ENCODE results near the gene TRIP13. TPM values are rescaled to one million over a fixed set of nuclear protein-coding genes. Genes with fewer than 3 reads are reported as not detected.

TRIP13 gene
- total and polyA plus RNA-seq, 2 experiments from 2014 or later: 42.5 to 44.8 TPM

GRCh38 chr5:935510-936084, 42.9 kb downstream of the TRIP13 start:
- no peaks in the 10 kb centered on the region for H4K20me1 ChIP-seq (replicated peaks; ENCODE audit: insufficient read depth)
- H3F3A ChIP-seq (replicated peaks; ENCODE audit: low read depth): no peaks in the 10 kb centered on the region
- H3K4me3 ChIP-seq: no peak overlapping the region
- Mint-ChIP-seq H3K36me3 (ENCODE audit: low read depth) (no peaks in the 10 kb centered on the region), H3K27me3 (ENCODE audit: insufficient read depth, low read depth, poor library complexity) (peaks cover 3% of the 10 kb centered on the region), H3K27ac (no peak overlapping the region), H3K4me3 (no peak overlapping the region), H3K9me3 (peaks cover 4% of the 10 kb centered on the region), H3K4me1 (no peaks in the 10 kb centered on the region)
- H3K79me2 ChIP-seq (replicated peaks; ENCODE audit: insufficient read depth): no peaks in the 10 kb centered on the region
- ATAC-seq (no peak), DNase-seq (ENCODE audit: low spot score) (no peak)
- H3K4me2 ChIP-seq: no peak overlapping the region
- no peak overlapping the region for H2AFZ ChIP-seq
- H3K27me3 ChIP-seq (ENCODE audit: insufficient read depth): no peaks in the 10 kb centered on the region
- no peak overlapping the region for H3K27ac ChIP-seq (ENCODE audit: low read depth)
- no peaks in the 10 kb centered on the region for H3K4me1 ChIP-seq (ENCODE audit: insufficient read depth)
- H3K9me2 ChIP-seq (ENCODE audit: insufficient read depth): no peaks in the 10 kb centered on the region
- H3K36me3 ChIP-seq (ENCODE audit: insufficient read depth): no peaks in the 10 kb centered on the region
- TF ChIP-seq STAT1 (IDR thresholded peaks at IDR 0.05; ENCODE audit: unreplicated experiment) (no peak), JUNB (IDR thresholded peaks at IDR 0.05; ENCODE audit: unreplicated experiment) (no peak), ZNF331 (CRISPR knock-in tag; IDR thresholded peaks at IDR 0.05; ENCODE audit: low read depth) (no peak), ETS1 (IDR thresholded peaks at IDR 0.05) (no peak), CTCF (conservative IDR thresholded peaks at IDR 0.05; ENCODE audit: low read depth in 2 of 2) (no peak)
- TF ChIP-seq, protein P1, sequence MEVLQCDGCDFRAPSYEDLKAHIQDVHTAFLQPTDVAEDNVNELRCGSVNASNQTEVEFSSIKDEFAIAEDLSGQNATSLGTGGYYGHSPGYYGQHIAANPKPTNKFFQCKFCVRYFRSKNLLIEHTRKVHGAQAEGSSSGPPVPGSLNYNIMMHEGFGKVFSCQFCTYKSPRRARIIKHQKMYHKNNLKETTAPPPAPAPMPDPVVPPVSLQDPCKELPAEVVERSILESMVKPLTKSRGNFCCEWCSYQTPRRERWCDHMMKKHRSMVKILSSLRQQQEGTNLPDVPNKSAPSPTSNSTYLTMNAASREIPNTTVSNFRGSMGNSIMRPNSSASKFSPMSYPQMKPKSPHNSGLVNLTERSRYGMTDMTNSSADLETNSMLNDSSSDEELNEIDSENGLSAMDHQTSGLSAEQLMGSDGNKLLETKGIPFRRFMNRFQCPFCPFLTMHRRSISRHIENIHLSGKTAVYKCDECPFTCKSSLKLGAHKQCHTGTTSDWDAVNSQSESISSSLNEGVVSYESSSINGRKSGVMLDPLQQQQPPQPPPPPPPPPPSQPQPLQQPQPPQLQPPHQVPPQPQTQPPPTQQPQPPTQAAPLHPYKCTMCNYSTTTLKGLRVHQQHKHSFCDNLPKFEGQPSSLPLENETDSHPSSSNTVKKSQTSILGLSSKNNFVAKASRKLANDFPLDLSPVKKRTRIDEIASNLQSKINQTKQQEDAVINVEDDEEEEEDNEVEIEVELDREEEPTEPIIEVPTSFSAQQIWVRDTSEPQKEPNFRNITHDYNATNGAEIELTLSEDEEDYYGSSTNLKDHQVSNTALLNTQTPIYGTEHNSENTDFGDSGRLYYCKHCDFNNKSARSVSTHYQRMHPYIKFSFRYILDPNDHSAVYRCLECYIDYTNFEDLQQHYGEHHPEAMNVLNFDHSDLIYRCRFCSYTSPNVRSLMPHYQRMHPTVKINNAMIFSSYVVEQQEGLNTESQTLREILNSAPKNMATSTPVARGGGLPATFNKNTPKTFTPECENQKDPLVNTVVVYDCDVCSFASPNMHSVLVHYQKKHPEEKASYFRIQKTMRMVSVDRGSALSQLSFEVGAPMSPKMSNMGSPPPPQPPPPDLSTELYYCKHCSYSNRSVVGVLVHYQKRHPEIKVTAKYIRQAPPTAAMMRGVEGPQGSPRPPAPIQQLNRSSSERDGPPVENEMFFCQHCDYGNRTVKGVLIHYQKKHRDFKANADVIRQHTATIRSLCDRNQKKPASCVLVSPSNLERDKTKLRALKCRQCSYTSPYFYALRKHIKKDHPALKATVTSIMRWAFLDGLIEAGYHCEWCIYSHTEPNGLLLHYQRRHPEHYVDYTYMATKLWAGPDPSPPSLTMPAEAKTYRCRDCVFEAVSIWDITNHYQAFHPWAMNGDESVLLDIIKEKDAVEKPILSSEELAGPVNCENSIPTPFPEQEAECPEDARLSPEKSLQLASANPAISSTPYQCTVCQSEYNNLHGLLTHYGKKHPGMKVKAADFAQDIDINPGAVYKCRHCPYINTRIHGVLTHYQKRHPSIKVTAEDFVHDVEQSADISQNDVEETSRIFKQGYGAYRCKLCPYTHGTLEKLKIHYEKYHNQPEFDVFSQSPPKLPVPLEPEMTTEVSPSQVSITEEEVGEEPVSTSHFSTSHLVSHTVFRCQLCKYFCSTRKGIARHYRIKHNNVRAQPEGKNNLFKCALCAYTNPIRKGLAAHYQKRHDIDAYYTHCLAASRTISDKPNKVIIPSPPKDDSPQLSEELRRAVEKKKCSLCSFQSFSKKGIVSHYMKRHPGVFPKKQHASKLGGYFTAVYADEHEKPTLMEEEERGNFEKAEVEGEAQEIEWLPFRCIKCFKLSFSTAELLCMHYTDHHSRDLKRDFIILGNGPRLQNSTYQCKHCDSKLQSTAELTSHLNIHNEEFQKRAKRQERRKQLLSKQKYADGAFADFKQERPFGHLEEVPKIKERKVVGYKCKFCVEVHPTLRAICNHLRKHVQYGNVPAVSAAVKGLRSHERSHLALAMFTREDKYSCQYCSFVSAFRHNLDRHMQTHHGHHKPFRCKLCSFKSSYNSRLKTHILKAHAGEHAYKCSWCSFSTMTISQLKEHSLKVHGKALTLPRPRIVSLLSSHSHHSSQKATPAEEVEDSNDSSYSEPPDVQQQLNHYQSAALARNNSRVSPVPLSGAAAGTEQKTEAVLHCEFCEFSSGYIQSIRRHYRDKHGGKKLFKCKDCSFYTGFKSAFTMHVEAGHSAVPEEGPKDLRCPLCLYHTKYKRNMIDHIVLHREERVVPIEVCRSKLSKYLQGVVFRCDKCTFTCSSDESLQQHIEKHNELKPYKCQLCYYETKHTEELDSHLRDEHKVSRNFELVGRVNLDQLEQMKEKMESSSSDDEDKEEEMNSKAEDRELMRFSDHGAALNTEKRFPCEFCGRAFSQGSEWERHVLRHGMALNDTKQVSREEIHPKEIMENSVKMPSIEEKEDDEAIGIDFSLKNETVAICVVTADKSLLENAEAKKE (CRISPR knock-in tag; IDR thresholded peaks at IDR 0.05): no peak
- TF ChIP-seq, protein P2, sequence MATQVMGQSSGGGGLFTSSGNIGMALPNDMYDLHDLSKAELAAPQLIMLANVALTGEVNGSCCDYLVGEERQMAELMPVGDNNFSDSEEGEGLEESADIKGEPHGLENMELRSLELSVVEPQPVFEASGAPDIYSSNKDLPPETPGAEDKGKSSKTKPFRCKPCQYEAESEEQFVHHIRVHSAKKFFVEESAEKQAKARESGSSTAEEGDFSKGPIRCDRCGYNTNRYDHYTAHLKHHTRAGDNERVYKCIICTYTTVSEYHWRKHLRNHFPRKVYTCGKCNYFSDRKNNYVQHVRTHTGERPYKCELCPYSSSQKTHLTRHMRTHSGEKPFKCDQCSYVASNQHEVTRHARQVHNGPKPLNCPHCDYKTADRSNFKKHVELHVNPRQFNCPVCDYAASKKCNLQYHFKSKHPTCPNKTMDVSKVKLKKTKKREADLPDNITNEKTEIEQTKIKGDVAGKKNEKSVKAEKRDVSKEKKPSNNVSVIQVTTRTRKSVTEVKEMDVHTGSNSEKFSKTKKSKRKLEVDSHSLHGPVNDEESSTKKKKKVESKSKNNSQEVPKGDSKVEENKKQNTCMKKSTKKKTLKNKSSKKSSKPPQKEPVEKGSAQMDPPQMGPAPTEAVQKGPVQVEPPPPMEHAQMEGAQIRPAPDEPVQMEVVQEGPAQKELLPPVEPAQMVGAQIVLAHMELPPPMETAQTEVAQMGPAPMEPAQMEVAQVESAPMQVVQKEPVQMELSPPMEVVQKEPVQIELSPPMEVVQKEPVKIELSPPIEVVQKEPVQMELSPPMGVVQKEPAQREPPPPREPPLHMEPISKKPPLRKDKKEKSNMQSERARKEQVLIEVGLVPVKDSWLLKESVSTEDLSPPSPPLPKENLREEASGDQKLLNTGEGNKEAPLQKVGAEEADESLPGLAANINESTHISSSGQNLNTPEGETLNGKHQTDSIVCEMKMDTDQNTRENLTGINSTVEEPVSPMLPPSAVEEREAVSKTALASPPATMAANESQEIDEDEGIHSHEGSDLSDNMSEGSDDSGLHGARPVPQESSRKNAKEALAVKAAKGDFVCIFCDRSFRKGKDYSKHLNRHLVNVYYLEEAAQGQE (IDR thresholded peaks at IDR 0.05; ENCODE audit: unreplicated experiment): no peak
